Neural crest cell (in vitro differentiated cells): ENCODE data around the gene DMRT3. TPM values are rescaled to one million over a fixed set of nuclear protein-coding genes. Genes with fewer than 3 reads are reported as not detected.
A peak's percentile ranks its signal among the peaks of the same experiment; 100 is the strongest.

Experiments used
- DNase-seq: peaks from one replicate; pipeline ENCODE4 v3.0.0; 2021; ENCODE audit warnings: low read depth, mixed read lengths, low spot score
- H3K27ac Mint-ChIP-seq: one replicate; pipeline ENCODE4 v1.8.0; 2021; ENCODE audit warnings: mild to moderate bottlenecking, mixed read lengths; ENCODE audit not compliant: unreplicated experiment
- H3K27me3 Mint-ChIP-seq: 2 replicates; pipeline ENCODE4 v1.8.0; 2021; ENCODE audit warnings: low read depth, mild to moderate bottlenecking, mixed read lengths
- H3K36me3 Mint-ChIP-seq: 2 replicates; pipeline ENCODE4 v1.8.0; 2021; ENCODE audit warnings: low read depth, mild to moderate bottlenecking, mixed read lengths
- H3K4me1 Mint-ChIP-seq: 2 replicates; pipeline ENCODE4 v1.8.0; 2021; ENCODE audit warnings: mixed read lengths
- H3K4me3 Mint-ChIP-seq: one replicate; pipeline ENCODE4 v1.8.0; 2021; ENCODE audit warnings: mild to moderate bottlenecking, mixed read lengths
- H3K9me3 Mint-ChIP-seq: 2 replicates; pipeline ENCODE4 v1.8.0; 2021; ENCODE audit warnings: mixed read lengths
- total RNA-seq: library from RNA; stranded (reverse); gene quantifications from 2 replicates; pipeline ENCODE4 v1.2.1, GENCODE V29; 2021
- TF ChIP-seq, protein P1 (sequence below): fragments of 200-600 bp; sonication (generic); conservative IDR thresholded peaks from 2 replicates; pipeline ENCODE4 v1.5.0; 2021; ENCODE audit warnings: antibody characterized with exemption, mild to moderate bottlenecking

The DMRT3 gene
- total RNA-seq, 1 donor from 2014 or later, result not detected

GRCh38 chr9:972501-973294 lies 3.8 kb upstream of the DMRT3 start:
- no peak for DNase-seq
- H3K36me3 Mint-ChIP-seq, result no peaks in the 10 kb centered on the region
- peaks cover 24% of the 10 kb centered on the region for H3K4me1 Mint-ChIP-seq
- H3K4me3 Mint-ChIP-seq, result peak overlapping the region; percentile 81
- H3K27ac Mint-ChIP-seq, result no peak overlapping the region
- TF ChIP-seq, protein P1, sequence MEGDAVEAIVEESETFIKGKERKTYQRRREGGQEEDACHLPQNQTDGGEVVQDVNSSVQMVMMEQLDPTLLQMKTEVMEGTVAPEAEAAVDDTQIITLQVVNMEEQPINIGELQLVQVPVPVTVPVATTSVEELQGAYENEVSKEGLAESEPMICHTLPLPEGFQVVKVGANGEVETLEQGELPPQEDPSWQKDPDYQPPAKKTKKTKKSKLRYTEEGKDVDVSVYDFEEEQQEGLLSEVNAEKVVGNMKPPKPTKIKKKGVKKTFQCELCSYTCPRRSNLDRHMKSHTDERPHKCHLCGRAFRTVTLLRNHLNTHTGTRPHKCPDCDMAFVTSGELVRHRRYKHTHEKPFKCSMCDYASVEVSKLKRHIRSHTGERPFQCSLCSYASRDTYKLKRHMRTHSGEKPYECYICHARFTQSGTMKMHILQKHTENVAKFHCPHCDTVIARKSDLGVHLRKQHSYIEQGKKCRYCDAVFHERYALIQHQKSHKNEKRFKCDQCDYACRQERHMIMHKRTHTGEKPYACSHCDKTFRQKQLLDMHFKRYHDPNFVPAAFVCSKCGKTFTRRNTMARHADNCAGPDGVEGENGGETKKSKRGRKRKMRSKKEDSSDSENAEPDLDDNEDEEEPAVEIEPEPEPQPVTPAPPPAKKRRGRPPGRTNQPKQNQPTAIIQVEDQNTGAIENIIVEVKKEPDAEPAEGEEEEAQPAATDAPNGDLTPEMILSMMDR, result no peak
- H3K27me3 Mint-ChIP-seq, result peaks cover 94% of the 10 kb centered on the region
- no peaks in the 10 kb centered on the region for H3K9me3 Mint-ChIP-seq

DNA sequence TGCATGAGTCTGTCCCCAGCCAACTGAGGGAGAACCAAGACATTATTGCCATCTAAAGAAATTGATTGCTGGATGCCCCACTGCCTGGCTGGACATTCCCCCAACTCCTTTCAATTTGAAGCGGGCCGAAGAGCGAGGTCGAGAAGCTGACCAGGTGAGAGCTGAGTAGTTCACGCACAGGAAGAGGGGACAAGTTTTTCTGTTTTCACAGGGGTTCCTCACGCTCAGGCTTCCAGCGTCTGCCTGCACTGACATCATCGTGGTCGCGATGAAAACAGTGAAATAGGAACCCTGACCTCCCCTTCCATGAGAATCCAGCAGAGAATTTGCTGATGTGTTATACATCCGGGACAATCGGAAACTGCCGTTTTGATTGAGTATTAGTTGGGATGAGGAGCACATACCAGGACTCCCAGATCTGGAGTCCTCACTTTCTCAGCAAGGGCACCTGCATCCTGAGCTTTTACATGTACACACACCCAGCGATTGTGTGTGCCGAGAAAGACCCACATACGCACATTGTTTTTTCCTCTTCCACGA lies 3.1 kb upstream of the DMRT3 start:
- Mint-ChIP-seq H3K9me3 (no peaks in the 10 kb centered on the region), H3K4me3 (peak overlapping the region; percentile 20), H3K27me3 (peaks cover 94% of the 10 kb centered on the region), H3K36me3 (no peaks in the 10 kb centered on the region), H3K27ac (no peak overlapping the region), H3K4me1 (peaks cover 24% of the 10 kb centered on the region)
- no peak for DNase-seq
- TF ChIP-seq, protein P1, result no peak

DNA sequence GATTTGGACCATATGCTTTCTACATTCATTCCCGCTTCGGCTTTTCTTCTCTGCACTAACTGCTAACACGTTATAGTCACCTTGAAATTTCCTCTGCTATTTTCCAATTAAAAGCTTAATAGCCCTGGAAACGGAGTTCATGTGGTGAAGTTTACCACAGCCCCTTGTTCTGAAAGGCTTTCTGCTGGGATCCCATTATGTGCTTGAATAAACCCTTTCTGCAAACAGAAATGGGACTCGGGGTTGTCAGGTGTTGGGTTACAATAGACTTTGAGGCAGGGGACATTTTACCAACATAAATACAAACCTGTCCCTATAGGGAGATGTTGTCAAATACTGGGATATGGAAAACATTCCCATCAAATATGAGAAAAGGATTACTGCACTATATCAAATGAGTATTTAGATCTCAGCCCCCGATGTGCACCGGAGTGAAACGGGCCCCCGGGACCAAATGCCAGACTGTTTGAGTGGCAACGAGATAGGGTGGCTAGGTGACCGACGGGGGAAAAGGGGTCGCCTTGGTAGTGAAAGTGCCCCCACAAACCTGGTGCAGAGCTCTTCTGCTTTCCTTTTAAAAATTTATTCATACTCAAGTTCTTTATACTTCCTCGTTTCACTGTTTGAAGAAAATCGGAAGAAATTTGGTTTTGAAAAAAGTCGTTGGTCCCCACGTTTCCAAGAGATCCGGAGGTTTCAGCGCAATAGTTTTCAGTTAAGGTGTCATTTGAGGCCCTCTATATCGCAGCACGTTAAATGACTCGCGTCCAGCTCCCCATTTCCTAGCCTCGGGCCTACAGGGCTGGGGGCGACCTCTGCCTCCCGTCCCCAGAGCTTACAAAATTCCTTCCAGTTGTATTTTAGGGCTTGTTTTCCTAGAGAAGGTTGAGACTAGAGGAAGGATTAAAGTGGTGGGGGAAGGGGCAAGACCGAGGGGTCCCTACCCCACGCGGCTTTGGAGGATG lies 2.1 kb upstream of the DMRT3 start:
- no peaks in the 10 kb centered on the region for H3K36me3 Mint-ChIP-seq
- no peak for DNase-seq
- no peak overlapping the region for H3K27ac Mint-ChIP-seq
- no peaks in the 10 kb centered on the region for H3K9me3 Mint-ChIP-seq
- TF ChIP-seq, protein P1, result no peak
- peaks cover 94% of the 10 kb centered on the region for H3K27me3 Mint-ChIP-seq
- peak overlapping the region; percentile 60 for H3K4me3 Mint-ChIP-seq
- H3K4me1 Mint-ChIP-seq, result peaks cover 24% of the 10 kb centered on the region

DNA sequence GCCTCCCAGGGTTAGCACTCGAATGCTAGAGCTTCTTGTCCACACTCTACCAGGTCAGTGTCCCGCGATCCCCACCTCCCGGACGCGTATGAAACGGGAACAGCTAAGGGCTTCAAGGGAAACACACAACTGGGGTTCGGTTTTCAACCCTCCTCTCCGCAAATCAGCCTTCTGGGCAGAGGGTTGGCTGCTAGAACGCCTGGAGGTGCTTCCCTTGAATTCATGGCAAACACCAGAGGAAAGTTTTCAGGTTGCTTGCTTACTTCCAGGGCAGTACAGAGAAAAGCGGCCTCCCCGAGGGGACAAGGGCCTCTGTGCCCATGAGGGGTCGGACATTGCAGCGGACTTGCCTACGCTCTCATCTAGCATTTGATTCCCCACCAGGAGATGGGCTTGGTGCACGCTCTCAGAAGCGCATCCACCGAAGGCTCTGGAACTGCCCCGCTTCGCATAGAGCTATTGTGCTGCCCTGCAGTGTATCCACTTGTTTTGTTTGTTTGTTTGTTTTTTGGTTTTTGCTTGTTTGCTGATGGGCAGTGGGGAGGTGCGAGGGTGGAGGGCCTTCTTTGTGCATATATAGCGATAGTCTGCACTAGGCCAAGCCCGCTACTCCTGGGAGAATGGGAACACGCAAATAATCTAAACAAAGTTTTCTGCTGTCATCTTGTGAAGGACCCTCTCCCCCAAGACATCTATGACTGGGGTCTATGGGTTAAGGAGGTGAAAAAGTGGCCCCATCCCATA lies 1.3 kb upstream of the DMRT3 start:
- DNase-seq, result no peak
- Mint-ChIP-seq H3K4me3 (peak overlapping the region; percentile 29), H3K4me1 (peaks cover 23% of the 10 kb centered on the region), H3K27ac (no peak overlapping the region), H3K27me3 (peaks cover 94% of the 10 kb centered on the region), H3K36me3 (no peaks in the 10 kb centered on the region), H3K9me3 (no peaks in the 10 kb centered on the region)
- TF ChIP-seq, protein P1, result no peak

DNA sequence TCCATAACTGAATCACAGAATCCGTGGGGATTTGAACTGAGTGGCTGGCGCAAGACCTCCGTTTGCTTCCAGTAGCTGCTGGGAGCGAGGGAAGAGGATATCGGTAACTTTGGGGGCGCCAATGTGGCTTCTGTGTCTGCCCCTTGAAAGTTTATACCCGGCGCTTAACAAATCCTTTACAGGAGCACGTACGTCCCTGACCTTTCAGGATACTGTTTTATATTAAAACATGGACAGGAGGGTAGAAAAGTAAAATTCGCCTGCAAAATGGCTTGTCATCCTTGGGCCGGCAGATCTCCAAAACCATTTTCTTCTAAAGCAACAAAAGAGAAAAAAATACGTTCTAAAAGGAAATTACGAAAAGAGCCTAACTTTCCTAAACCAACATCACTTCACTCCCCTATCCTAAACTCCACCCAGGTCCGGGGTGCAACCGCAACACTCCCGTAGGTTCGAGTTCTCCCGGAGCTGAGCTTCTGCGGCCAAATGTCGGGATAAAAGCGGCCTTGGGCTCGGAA lies 656 bp upstream of the DMRT3 start:
- H3K9me3 Mint-ChIP-seq, result no peaks in the 10 kb centered on the region
- no peak overlapping the region for H3K27ac Mint-ChIP-seq
- TF ChIP-seq, protein P1, result no peak
- H3K36me3 Mint-ChIP-seq, result no peaks in the 10 kb centered on the region
- H3K4me3 Mint-ChIP-seq, result peak overlapping the region; percentile 29
- peaks cover 20% of the 10 kb centered on the region for H3K4me1 Mint-ChIP-seq
- peaks cover 93% of the 10 kb centered on the region for H3K27me3 Mint-ChIP-seq
- DNase-seq, result no peak
